ENCODE data around the gene LSM8.
"Not testable (repeated sequence)": the region's sequence is repeated elsewhere in the genome, so short reads cannot be mapped to it uniquely, and the experiment has no call there.

The LSM8 gene

DNA sequence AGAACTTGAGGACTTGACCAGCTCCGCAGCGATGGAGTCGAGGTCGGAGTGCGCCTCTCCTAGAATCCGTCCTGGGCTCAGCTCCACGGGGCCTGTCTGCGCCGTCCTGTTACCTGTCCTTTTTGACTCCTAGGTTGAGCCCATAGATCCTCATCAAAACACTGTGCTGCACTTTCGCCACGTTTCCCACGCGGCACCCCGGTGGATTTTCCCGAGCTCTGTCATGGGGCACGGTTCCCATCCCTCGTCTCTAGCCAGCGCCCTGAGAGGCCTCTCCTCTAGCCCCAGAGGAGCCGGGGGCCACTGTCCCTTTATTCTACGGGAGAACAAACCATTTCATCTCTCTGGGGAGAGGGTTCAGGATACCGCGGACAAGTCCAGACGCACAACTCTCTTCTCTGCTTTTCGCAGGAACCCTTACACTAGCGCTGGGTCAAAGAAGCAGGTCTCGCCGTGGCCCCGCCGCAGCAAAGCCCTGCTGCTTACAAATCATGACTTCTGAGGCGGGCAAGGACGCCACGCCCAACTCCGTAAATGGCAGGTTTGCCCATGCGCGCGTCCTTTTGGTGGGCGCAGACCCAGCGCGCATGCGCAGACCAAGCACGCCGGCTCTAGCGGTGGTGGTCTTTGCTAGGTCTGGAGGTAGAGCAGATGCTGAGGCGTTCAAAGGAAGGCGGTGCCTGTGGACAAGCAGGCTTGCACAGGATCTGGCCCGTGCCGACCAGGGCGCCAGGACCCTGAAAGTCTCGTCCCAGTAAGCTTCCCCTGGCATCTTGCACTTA, 30.3 kb downstream of the LSM8 start:
- peak; percentile 79 for DNase-seq

- DNase-seq, result no peak
These were observed 30.8 kb downstream of the LSM8 start for GRCh38 chr7:118214833-118215182.

DNA sequence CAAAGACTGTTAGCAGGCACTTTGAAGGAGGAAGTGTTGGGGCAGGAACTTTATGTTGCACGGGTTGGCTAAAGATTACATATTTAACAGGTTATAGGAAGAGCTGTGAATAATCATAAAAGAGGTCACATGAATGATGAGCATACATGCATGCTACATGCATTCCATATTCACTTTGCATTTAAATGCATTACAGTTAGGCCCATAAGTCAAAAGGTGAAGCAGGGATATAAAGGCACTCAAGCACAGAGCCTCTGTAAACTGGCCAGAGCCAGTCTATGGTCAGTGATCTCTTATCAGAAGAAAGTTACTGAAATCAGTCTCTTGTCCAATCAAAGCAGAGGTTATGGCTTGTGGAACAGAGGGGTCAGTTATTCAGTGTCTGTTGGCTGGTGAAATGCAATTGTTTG, 33.3 kb downstream of the LSM8 start:
- DNase-seq, result no peak

GRCh38 chr7:118218413-118219156, 34.6 kb downstream of the LSM8 start:
- DNase-seq, result no peak

DNA sequence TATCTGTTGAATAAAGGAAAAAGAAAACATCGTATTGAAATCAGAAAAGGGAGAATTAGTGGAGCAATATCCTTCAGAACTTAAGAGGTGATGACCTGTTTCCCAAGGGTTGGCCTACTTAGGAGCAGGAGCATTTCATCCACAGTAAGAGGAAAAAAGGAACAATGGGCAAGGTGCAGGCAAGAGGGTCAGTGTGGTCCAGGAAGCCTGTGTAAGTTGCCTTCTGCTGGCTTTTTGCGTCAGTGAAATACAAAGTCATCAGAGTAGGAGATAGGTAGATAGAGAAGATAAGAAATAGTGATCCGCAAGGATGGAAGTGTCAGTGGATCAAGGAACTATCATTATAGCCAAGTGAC, 35.2 kb downstream of the LSM8 start:
- DNase-seq, result no peak

- no peak for DNase-seq
These were observed 36.6 kb downstream of the LSM8 start for GRCh38 chr7:118220583-118220982.

GRCh38 chr7:118222591-118222990, 38.6 kb downstream of the LSM8 start:
- no peak for DNase-seq

GRCh38 chr7:118224521-118224920, 40.6 kb downstream of the LSM8 start, which contains the start of gene ANKRD7:
Gene ANKRD7, plus strand, starts transcription at chr7:118224704. Its CDS starts 127 bp downstream, at chr7:118224831.
- no peak for DNase-seq

DNA sequence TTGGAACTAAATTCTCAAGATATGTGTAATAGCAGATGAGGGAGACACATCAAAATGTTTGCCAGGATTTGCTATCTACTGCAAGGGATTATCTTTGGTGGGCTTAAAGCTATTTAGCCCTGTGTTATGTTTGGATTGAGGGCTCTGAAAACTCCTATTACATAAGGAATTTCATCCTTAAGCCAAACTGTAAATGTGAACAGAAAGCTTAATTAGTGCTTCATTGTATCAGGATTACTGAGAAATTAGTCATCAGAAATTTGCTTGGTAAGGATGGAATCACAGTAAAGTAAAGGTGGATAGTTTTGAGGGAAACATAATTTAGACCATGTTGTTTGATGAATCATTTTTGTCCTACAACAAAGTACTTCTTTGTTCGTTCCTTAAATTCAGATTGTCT, 48.9 kb downstream of the LSM8 start:
- no peak for DNase-seq

- DNase-seq, result no peak
These were observed 49.8 kb downstream of the LSM8 start for GRCh38 chr7:118233799-118234198.

GRCh38 chr7:118239014-118239413, 55.0 kb downstream of the LSM8 start:
- DNase-seq, result no peak

GRCh38 chr7:118240320-118240719, 56.4 kb downstream of the LSM8 start:
- DNase-seq, result not testable (repeated sequence)

All from activated gamma-delta T cell treated with Interleukin-2 at 50 U/mL for 16 hours (primary cell).